Naive thymus-derived CD4-positive, alpha-beta T cell (primary cell): ENCODE data around the gene CCDC107. TPM values are rescaled to one million over a fixed set of nuclear protein-coding genes. Genes with fewer than 3 reads are reported as not detected.
A peak's percentile ranks its signal among the peaks of the same experiment; 100 is the strongest.

Experiments
- ATAC-seq: fragments of 150-1000 bp; cut with Tn5 transposase; 2 replicates; pipeline ENCODE4 v1.10.0; 2021; ENCODE audit warnings: mild to moderate bottlenecking, moderate library complexity
- CTCF ChIA-PET: fragments of 350-600 bp; sonication (Branson Sonifier 250); formaldehyde crosslinking; loops from one replicate; lab custom pipeline; 2021; ENCODE audit warnings: antibody characterized with exemption; lab: Charles Lee
- POLR2A ChIA-PET: fragments of 350-600 bp; sonication (Branson Sonifier 250); formaldehyde crosslinking; loops from one replicate; lab custom pipeline; 2021; ENCODE audit warnings: antibody characterized with exemption, inconsistent platforms; lab: Charles Lee
- DNase-seq, 9 donors: peaks; one replicate each; pipeline versions ENCODE4 v3.0.0 to v3.0.0-alpha.2; 2020 to 2022; ENCODE audit warnings: mixed read lengths in 1 of 9
- H3K27ac ChIP-seq: one replicate; pipeline ENCODE4 v1.7.0; 2013; ENCODE audit warnings: mild to moderate bottlenecking, low read depth, low read length, moderate library complexity
- H3K27me3 ChIP-seq, 2 donors: one replicate each; pipeline ENCODE4 v1.7.0; 2013; ENCODE audit warnings: low read length in 2 of 2, mild to moderate bottlenecking in 2 of 2, moderate library complexity in 2 of 2; ENCODE audit not compliant: control insufficient read depth in 2 of 2, insufficient read depth in 2 of 2
- H3K36me3 ChIP-seq, 3 experiments: 1 replicate in 2 of 3; 2 replicates in 1 of 3; pipeline ENCODE4 v1.7.0; 2013; ENCODE audit warnings: low read length in 3 of 3, mild to moderate bottlenecking in 3 of 3, moderate library complexity in 1 of 3; ENCODE audit not compliant: insufficient read depth in 3 of 3, control insufficient read depth in 2 of 3
- H3K4me1 ChIP-seq, 2 donors: one replicate each; pipeline ENCODE4 v1.7.0; 2013; ENCODE audit warnings: low read length in 2 of 2, mild to moderate bottlenecking in 2 of 2, moderate library complexity in 1 of 2; ENCODE audit not compliant: control insufficient read depth in 2 of 2, insufficient read depth in 2 of 2
- H3K4me3 ChIP-seq: 2 replicates; pipeline ENCODE4 v1.7.0; 2013; ENCODE audit warnings: mild to moderate bottlenecking, low read length
- H3K9me3 ChIP-seq, 3 experiments: 1 replicate in 2 of 3; 2 replicates in 1 of 3; pipeline ENCODE4 v1.7.0; 2013; ENCODE audit warnings: low read length in 3 of 3; ENCODE audit not compliant: control insufficient read depth in 2 of 3
- H3K27ac Mint-ChIP-seq, 9 donors: one replicate each; pipeline ENCODE4 v1.8.0; 2020 to 2022; ENCODE audit warnings: mixed read lengths in 9 of 9, mild to moderate bottlenecking in 8 of 9, moderate library complexity in 5 of 9, inconsistent platforms in 2 of 9
- H3K27me3 Mint-ChIP-seq, 5 donors: one replicate each; pipeline ENCODE4 v1.8.0; 2021 to 2022; ENCODE audit warnings: mixed read lengths in 5 of 5, mild to moderate bottlenecking in 1 of 5
- H3K36me3 Mint-ChIP-seq, 5 donors: one replicate each; pipeline ENCODE4 v1.8.0; 2020 to 2022; ENCODE audit warnings: mixed read lengths in 5 of 5, mild to moderate bottlenecking in 3 of 5, inconsistent platforms in 1 of 5
- H3K4me1 Mint-ChIP-seq, 7 donors: one replicate each; pipeline ENCODE4 v1.8.0; 2020 to 2022; ENCODE audit warnings: mixed read lengths in 7 of 7, mild to moderate bottlenecking in 3 of 7, inconsistent platforms in 1 of 7
- H3K4me3 Mint-ChIP-seq, 10 donors: one replicate each; pipeline ENCODE4 v1.8.0; 2020 to 2022; ENCODE audit warnings: mild to moderate bottlenecking in 10 of 10, mixed read lengths in 10 of 10, moderate library complexity in 6 of 10, inconsistent platforms in 2 of 10
- H3K9me3 Mint-ChIP-seq, 11 donors: one replicate each; pipeline ENCODE4 v1.8.0; 2020 to 2022; ENCODE audit warnings: mixed read lengths in 11 of 11, mild to moderate bottlenecking in 4 of 11, inconsistent platforms in 1 of 11, moderate library complexity in 1 of 11
- intact Hi-C, 2 donors: fragments of 100-400 bp; cut with micrococcal nuclease; formaldehyde crosslinking; loops; one replicate each; pipeline ENCODE4 v1.15.1; 2023
- polyA plus RNA-seq, 2 donors: library from polyadenylated mRNA; unstranded; fragments of 300-500 nt; fragmentation: Illumina TruSeq; gene quantifications; one replicate each; pipeline ENCODE4 v1.2.3, GENCODE V29; 2021
- total RNA-seq, 6 experiments: library from RNA in 5 of 6; stranded (reverse) in 5 of 6; gene quantifications; 1 replicate in 5 of 6; 2 replicates in 1 of 6; pipeline ENCODE4 v1.2.3 and lab custom pipeline; 2021 to 2026

Gene CCDC107
- total and polyA plus RNA-seq, 7 experiments from 2014 or later: 12.0 to 65.7 (median 17.2) TPM

DNA sequence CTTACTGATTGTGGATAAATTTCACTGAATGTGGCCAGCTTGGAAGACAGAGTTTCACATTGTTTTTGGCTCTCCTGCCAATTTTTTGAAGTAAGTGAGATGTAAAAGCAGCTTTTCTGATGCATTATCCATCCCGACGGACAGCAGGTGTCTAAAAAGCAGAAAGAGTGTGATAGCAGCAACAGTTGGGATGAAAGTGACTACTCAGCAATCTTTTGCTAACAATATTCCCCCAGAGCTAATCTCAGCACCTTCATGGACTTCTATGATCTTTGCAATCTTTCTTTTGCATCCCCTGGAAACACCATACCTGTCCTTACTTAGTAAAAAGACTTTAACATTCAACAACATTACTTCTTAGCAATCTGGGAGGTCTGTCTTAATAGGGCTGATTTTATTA, 45.2 kb upstream of the CCDC107 start:
- H3K4me1 Mint-ChIP-seq: peaks cover 22 to 29% (median 26%) of the 10 kb centered on the region in 7 donors
- Histone ChIP-seq H3K27me3 (no peaks in the 10 kb centered on the region), H3K27ac (no peak overlapping the region), H3K36me3 (peaks cover 7 to 24% (median 9%) of the 10 kb centered on the region in 3 experiments), H3K4me3 (no peak overlapping the region), H3K4me1 (peaks cover 18 to 22% of the 10 kb centered on the region in 2 donors), H3K9me3 (no peaks in the 10 kb centered on the region)
- no peaks in the 10 kb centered on the region for H3K9me3 Mint-ChIP-seq
- H3K27me3 Mint-ChIP-seq: no peaks in the 10 kb centered on the region
- POLR2A ChIA-PET: interaction anchor here (0.6 to 4.9 kb wide), 2 partner anchors 33 to 112 kb away, joined by 5 to 36 read pairs; no protein-coding TSS in a partner anchor
- H3K27ac Mint-ChIP-seq: peak overlapping the region in 1 of 9 donors; percentile 32
- DNase-seq (no peak), ATAC-seq (no peak)
- CTCF ChIA-PET: interaction anchor here (0.8 to 12.7 kb wide), 7 partner anchors 26 to 124 kb away, joined by 3 to 118 read pairs (median 15); partner anchors contain the start of genes CCDC107, CREB3, RMRP and SIT1
- H3K4me3 Mint-ChIP-seq: no peak overlapping the region
- intact Hi-C loops: no loop called here
- H3K36me3 Mint-ChIP-seq: peaks cover 0 to 6% (median 0%) of the 10 kb centered on the region in 5 donors

DNA sequence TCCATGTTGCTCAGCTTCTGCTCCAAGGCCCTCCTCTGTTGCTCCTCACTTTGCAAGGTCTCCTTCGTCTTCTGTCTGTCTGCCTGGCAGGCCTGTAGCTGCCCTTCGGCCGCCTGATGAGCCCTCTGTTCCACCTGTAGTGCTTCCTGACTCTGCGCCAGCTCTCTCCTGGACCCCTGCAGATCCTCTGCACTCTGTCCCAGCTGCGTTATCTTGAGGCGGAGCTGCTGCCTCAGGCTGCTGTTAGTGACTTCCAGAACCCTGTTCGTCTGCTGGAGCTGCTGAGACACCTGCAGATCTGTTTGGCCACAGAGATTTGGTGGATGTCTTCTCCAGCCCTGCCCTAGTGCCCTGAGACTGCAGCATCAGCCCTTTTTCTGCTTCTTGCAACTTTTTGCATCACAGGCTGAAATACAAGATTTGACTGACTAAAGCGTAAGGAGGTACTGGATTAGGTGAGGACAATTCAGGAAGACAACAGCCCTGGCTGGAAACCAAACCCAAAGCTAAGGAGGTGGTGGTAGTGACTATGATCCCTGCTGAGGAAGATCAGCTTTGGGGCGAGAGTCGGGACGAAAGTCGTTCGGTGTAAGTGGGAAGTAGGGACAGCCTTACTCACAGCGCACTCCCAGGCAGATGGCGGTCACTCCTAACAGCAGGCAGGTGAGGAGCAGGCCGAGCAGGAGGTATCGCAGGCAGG, 42.0 kb upstream of the CCDC107 start:
- Mint-ChIP-seq H3K36me3 (peaks cover 0 to 2% (median 0%) of the 10 kb centered on the region in 5 donors), H3K9me3 (no peaks in the 10 kb centered on the region), H3K4me3 (peak overlapping the region; percentile 82 to 89 (median 86)), H3K27ac (peak overlapping the region; percentile 84 to 93 (median 91)), H3K4me1 (peaks cover 40 to 49% (median 44%) of the 10 kb centered on the region in 7 donors), H3K27me3 (no peaks in the 10 kb centered on the region)
- DNase-seq (no peak), ATAC-seq (no peak)
- H3K27ac ChIP-seq: peak overlapping the region; percentile 71
- H3K9me3 ChIP-seq: no peaks in the 10 kb centered on the region
- peaks cover 34 to 37% of the 10 kb centered on the region in 2 donors for H3K4me1 ChIP-seq
- H3K27me3 ChIP-seq: no peaks in the 10 kb centered on the region
- H3K36me3 ChIP-seq: no peaks in the 10 kb centered on the region
- ChIA-PET CTCF (interaction anchor here (0.9 to 12.7 kb wide), 14 partner anchors 8 to 134 kb away, joined by 3 to 118 read pairs (median 6); partner anchors contain the start of genes ARHGEF39, CCDC107, CREB3 and RMRP), POLR2A (interaction anchor here (0.5 to 5.5 kb wide), 19 partner anchors 8 to 196 kb away, joined by 3 to 94 read pairs (median 4); partner anchors contain the start of genes ARHGEF39, CCDC107, CREB3 and RMRP)
- intact Hi-C loops: loop anchor here (1.0 to 5.0 kb wide), 4 partner anchors 75 to 266 kb away; partner anchors contain the start of genes CREB3 (in 1 of the 2) and TLN1 (in 1 of the 2)
- peak overlapping the region; percentile 84 for H3K4me3 ChIP-seq

DNA sequence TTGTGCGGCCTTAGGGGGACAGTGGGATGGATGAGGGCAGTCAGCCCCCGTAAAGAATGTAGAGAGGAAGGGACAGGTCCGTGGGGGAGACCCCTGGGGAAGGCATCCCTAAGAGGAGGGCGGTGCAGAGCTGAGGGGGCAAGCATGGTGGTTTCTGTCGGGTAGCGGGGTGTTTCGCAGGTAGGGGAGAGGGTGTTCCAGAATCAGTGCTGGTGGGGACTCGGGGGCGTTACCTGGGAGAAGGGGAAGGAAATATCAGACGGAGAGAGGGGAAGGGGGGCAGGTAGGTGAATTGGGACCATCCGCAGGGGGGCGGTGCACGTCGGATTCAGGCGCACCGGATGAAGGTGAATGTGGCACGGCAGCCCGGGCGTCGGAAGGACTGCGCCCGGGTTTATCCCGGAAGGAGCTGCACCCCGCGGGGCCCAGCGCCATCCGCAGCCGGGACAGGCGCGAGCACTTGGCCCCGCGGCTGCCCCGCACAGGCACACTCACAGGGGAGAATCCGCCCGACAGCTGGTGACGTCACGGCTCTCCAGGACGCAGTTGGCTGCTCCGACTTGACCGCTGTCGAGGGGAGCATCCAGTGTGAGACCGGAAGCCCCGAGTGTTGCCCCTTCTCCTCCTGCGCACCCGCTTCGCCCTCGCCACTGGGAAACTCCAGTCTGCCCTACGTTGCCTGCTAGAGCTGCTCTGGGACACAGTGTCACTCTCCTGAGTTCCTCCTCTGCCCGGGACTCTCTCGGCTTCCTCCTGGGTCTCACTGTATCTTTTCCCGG, 41.2 kb upstream of the CCDC107 start:
- intact Hi-C loops: loop anchor here (1.0 to 5.0 kb wide), 7 partner anchors 13 to 265 kb away; partner anchors contain the start of genes CREB3 (in 2 of the 2), TLN1 (in 2 of the 2), CCDC107 (in 1 of the 2) and RMRP (in 1 of the 2)
- ChIA-PET POLR2A (interaction anchor here (0.5 to 5.5 kb wide), 23 partner anchors 9 to 195 kb away, joined by 3 to 94 read pairs (median 4); partner anchors contain the start of genes ARHGEF39, CCDC107, CREB3 and RGP1), CTCF (interaction anchor here (0.8 to 12.7 kb wide), 14 partner anchors 9 to 132 kb away, joined by 3 to 118 read pairs (median 5); partner anchors contain the start of genes CCDC107, CREB3, GBA2 and RGP1)
- Mint-ChIP-seq H3K36me3 (peaks cover 0 to 2% (median 0%) of the 10 kb centered on the region in 5 donors), H3K27ac (peak overlapping the region; percentile 84 to 93 (median 91)), H3K9me3 (no peaks in the 10 kb centered on the region), H3K4me3 (peak overlapping the region; percentile 82 to 89 (median 86)), H3K27me3 (no peaks in the 10 kb centered on the region), H3K4me1 (peaks cover 33 to 44% (median 38%) of the 10 kb centered on the region in 7 donors)
- ATAC-seq (peak; percentile 80), DNase-seq (peak; percentile 46 to 71 (median 64))
- Histone ChIP-seq H3K27ac (peak overlapping the region; percentile 71), H3K27me3 (no peaks in the 10 kb centered on the region), H3K4me1 (peaks cover 27 to 36% of the 10 kb centered on the region in 2 donors), H3K9me3 (no peaks in the 10 kb centered on the region), H3K4me3 (peak overlapping the region; percentile 84), H3K36me3 (no peaks in the 10 kb centered on the region)

DNA sequence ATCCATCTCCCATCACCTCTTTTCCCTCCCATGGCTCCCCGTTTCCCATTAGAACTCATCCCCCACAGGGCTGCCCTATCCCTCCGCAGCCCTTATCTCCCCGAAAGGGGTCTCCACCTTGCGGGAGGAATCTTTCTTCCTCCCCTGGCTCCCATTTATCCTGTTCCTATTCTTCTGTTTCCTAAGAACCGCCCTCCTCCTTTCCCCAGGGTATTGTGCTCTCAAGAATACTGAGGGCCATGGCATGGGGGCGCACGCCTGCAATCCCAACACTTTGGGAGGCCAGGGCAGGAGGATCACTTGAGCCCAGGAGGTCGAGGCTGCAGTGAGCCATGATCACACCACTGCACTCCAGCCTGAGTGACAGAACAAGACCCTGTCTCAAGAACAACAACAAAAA, 40.5 kb upstream of the CCDC107 start:
- Histone ChIP-seq H3K27ac (peak overlapping the region; percentile 71), H3K27me3 (no peaks in the 10 kb centered on the region), H3K4me3 (peak overlapping the region; percentile 84), H3K9me3 (no peaks in the 10 kb centered on the region), H3K36me3 (no peaks in the 10 kb centered on the region), H3K4me1 (peaks cover 27 to 36% of the 10 kb centered on the region in 2 donors)
- peak overlapping the region; percentile 84 to 93 (median 91) for H3K27ac Mint-ChIP-seq
- ChIA-PET POLR2A (interaction anchor here (0.5 to 5.5 kb wide), 17 partner anchors 8 to 139 kb away, joined by 3 to 94 read pairs (median 5); partner anchors contain the start of genes ARHGEF39, CCDC107, CREB3 and RGP1), CTCF (interaction anchor here (0.8 to 12.7 kb wide), 14 partner anchors 9 to 131 kb away, joined by 3 to 118 read pairs (median 5); partner anchors contain the start of genes CCDC107, CREB3, GBA2 and RGP1)
- no peak for DNase-seq
- peak overlapping the region; percentile 82 to 89 (median 86) for H3K4me3 Mint-ChIP-seq
- intact Hi-C loops: loop anchor here (1.0 to 5.0 kb wide), 7 partner anchors 13 to 265 kb away; partner anchors contain the start of genes CCDC107 (in 1 of the 2), CREB3 (in 1 of the 2), RMRP (in 1 of the 2) and TLN1 (in 1 of the 2)
- H3K4me1 Mint-ChIP-seq: peaks cover 33 to 44% (median 38%) of the 10 kb centered on the region in 7 donors
- no peak for ATAC-seq
- no peaks in the 10 kb centered on the region for H3K27me3 Mint-ChIP-seq
- H3K36me3 Mint-ChIP-seq: peaks cover 0 to 2% (median 0%) of the 10 kb centered on the region in 5 donors
- no peaks in the 10 kb centered on the region for H3K9me3 Mint-ChIP-seq

DNA sequence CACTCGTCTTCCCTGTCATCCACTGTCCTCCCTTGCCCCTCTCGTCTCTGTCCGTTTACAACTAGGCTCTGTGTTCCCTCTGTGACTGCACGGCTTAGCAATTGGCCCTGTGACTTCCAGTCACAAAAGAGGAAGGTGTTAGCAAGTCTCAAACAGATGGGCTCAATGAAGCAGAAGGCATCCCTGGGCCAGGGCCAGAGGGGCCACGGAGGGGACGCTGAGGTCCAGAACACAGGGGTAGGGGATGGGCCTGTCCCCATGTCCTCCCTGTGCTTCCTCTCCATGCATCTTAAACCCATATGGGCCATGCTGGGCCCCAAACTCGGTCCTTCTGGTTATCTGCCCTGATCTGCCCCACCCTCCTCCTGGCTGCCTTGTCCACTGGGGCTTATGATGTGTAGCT, 39.8 kb upstream of the CCDC107 start, which contains the start of gene CD72:
CD72 (minus strand) TSS at position 89 of the 403 bp plus-strand sequence. CDS start 110 bp downstream, outside the sequence.
- H3K36me3 Mint-ChIP-seq: peaks cover 0 to 2% (median 0%) of the 10 kb centered on the region in 5 donors
- H3K9me3 ChIP-seq: no peaks in the 10 kb centered on the region
- no peaks in the 10 kb centered on the region for H3K9me3 Mint-ChIP-seq
- no peaks in the 10 kb centered on the region for H3K27me3 Mint-ChIP-seq
- peak within 1 kb of the TSS; percentile 82 to 89 (median 86) for H3K4me3 Mint-ChIP-seq
- peak within 1 kb of the TSS; percentile 84 for H3K4me3 ChIP-seq
- DNase-seq (no peak), ATAC-seq (peak; percentile 30)
- intact Hi-C loops: loop anchor here in 1 of 2 donors (5.0 kb wide), 1 partner anchor 264 kb away; no protein-coding TSS in a partner anchor
- H3K27ac Mint-ChIP-seq: peak within 1 kb of the TSS; percentile 84 to 93 (median 91)
- no peaks in the 10 kb centered on the region for H3K27me3 ChIP-seq
- peaks cover 33 to 44% (median 38%) of the 10 kb centered on the region in 7 donors for H3K4me1 Mint-ChIP-seq
- ChIA-PET CTCF (interaction anchor here (4.5 to 12.7 kb wide), 3 partner anchors 30 to 79 kb away, joined by 25 to 118 read pairs (median 76); partner anchors contain the start of genes CCDC107, RMRP and SIT1), POLR2A (interaction anchor here (1.0 to 5.5 kb wide), 6 partner anchors 10 to 110 kb away, joined by 3 to 94 read pairs (median 8); partner anchors contain the start of genes CCDC107, RMRP, SIT1 and TESK1)
- H3K27ac ChIP-seq: peak within 1 kb of the TSS; percentile 71
- H3K36me3 ChIP-seq: no peaks in the 10 kb centered on the region
- peaks cover 27 to 36% of the 10 kb centered on the region in 2 donors for H3K4me1 ChIP-seq
